HTR-8/SVneo (cell line): Measurements from ENCODE around the gene AFG3L2.

Experiments
- DNase-seq: peaks from one replicate; pipeline ENCODE4 v3.0.0; 2011; ENCODE audit warnings: low spot score, mixed read lengths; ENCODE audit not compliant: insufficient read length
- FAIRE-seq: peaks from 2 replicates; lab custom pipeline; 2011; peaks lifted over from hg19 to GRCh38; lab: Jason Lieb, UNC

Gene AFG3L2

DNA sequence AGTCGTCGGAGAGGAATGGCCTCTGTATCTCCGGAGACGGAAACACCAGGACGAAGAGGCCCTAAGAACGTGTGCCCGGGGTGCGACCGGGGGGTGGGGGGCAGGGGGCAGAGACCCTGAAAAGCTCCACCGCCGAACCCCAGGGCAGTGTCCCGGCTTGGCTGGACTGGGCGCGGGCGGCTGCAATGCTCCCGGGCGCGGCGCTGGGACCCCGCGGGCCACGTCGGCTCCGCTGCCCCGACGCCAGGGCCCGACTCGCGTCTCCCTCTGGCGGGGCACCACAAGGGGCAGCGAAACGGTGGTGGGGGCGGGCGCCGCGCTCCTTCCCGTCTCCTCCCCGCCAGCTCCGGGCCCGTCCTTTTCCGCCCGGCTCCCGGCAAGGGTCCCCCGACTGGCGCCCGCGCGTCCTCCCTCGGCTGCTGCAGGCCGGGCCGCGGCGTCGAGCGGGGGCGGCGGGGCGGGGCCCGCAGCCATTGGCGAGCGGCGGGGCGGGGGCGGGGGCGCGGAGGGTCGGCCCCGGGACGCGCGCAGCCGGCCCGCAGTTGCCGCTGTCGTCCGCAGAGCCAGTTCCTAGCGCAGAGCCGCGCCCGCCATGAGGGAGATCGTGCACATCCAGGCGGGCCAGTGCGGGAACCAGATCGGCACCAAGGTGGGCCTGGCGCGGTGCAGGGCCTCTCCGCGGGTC lies 69.2 kb downstream of the AFG3L2 start, which contains the start of gene TUBB6:
TSS of gene TUBB6 (plus strand) at position 541 of the 685 bp plus-strand sequence. CDS start at position 593, 52 bp downstream.
- DNase-seq (no peak), FAIRE-seq (no peak)

DNA sequence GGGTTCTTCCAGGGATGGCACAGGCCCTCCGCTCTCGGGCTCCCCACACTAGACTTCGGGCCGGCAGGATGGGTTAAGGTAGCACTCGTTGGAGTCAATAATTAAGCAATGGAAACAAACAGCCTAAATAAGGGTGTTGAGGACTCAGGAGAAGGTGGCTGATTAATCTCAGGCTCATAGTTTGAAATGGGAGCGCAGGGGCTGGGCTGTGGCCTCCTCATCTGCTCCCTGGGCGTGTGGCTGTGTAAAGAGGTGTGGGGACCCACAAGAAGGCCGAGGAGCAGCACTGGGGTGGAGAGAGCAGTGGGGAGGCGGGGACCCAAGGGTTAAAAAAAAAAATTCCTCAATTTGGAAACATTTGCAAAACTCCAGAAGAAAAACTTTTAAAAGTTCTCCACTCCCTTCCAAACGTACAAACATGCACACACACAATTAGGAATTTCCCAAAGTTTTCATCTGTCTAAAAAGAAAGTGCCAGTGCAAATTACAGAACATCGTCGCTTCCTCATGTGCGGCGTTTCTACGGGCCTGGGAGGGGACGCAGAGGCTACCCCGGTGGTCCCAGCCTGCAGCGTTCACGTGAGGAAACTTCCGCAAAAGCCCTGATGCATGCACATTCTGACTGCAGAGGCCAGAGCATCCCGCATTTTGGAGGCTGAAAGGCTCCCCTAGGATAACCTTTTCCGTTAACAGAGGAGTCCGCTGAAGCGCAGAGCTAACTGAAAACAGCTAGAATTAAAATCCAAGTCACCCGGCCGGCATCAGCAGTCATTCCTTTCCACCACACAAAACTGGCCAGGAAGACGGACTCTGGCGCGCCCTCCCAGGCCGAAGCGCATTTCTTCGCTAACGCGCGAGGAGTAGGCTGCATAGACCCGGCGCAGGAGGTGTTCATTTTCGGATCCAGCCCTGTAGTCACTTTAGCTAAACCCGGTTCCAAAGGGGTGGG lies 70.0 kb downstream of the AFG3L2 start:
- no peak for DNase-seq
- no peak for FAIRE-seq

DNA sequence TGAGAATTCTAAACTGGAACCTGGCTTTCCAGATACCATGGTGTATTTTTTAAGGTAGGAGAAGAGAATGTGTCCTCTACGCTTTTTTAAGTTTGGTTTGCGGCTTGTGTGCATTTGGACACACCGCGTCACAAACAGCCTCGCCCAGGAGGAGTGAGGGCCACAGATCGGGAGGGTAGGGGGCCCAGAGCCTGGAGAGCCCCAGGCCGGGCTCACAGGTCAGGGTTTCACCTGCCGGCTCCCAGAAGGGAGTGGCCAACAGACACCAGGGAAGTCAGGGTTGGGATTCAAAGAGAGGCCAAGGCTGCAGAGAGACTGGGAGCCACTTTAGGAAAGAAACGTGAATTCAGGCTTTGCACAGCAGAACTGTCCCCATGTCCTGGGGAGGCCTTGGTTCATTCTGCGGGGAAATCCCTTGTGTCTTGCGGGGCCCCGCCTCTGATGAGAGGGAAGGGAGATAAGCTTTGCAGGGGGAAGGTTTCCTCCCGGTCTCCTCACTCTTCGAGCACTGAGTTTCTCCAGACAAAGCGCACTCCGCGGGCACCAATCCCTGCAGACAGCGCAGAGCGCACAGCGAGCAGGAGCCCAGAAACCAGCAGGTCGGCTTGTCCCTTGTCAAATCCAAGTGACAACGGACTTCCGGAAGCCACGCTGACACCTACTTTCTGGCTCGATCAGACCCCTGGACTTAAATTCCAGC lies 70.9 kb downstream of the AFG3L2 start:
- no peak for DNase-seq
- FAIRE-seq = no peak

DNA sequence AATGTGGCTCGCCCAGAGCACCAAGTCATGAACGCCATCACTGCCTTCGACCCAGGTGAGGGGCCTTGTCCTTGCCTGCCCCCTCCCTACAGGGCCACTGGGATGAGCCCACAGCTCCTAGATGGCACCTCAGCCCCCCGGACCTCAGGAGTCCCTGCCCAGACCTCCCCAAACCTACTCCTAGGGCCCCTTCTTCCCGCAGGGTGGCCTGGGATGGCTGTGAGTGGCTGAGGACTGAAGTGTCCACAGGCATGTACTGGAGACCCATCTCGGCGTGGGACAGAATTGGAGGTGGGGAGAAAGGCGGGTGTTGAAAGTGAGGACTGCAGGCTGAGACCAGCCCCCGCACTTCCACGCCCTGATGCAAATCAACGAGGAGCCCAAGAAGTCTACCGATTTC lies 71.8 kb downstream of the AFG3L2 start:
- DNase-seq (no peak), FAIRE-seq (no peak)

DNA sequence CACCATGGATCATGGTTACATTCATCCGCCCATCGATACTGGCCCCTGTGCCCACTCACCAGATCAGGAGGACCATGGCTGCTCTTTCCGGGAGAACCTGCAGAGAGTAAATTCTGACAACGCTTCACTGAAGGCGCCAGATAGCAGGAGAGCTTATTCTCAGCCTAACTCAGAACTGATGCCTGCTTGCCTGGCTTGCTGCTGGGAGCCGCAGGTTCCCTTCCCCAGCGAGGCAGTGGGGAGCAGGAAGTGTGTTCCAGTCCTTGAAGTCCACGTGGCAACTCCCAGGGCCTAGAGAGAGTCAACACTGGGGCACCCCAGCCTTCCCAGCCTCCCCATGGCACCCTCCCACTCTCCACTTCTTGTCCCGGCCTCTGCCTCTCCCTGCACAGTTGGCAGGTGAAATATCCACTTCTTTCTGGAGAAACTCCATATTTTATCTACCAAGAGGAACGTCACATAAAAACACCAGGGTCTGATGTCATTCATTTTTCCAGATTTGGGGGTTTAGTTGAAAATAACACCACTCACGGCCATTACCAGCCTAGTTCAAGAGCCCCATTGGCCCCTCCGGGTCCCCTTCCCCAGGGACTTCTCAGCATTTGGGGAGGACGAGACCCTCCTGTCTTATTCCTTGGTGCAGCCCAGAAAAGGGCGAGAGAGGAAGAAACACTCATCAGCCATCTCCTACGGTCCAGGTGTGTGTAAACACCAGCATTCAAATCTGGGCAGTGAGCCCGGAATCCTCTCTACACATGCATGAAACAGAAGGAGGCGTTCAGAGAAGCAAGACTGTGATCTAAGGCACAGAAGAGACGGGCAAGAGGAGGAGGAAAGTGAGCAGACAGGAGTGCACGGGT lies 72.4 kb downstream of the AFG3L2 start:
- no peak for DNase-seq
- no peak for FAIRE-seq

DNA sequence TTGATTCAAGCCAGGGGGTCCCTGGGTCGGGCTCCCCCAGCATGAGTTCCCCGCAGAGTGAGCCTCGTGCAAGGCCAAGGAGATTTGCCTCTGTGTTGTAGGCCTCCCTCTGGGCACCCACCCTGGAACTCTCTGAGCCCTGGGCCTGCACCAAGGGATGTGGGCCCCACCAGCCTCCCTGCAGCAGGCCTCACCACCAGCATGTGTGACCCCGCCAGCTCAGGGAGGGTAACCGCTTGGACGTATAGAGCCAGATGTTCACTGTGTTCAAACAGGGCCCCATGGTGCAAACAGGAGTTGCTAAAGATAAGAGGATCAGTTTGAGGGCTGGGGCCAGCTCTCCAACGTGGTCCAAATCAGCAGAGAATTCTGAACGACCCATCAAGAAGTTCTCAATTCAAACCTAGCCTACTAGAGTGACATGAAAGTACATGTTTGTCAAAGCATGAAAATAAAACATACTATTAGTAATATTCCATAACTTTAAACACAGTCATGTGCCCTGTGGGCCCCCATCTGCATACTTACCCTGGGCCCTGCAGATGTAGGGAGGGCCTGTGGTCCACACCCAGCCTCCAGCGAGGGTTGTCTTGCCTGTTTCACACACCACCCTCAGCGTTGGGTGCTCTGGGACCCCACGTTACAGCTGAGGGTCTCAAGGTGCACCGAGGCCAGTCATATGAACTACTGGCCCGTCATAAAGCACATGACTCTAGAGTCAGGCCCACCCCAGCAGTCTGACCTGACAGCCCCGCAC lies 74.5 kb downstream of the AFG3L2 start:
- no peak for FAIRE-seq

DNA sequence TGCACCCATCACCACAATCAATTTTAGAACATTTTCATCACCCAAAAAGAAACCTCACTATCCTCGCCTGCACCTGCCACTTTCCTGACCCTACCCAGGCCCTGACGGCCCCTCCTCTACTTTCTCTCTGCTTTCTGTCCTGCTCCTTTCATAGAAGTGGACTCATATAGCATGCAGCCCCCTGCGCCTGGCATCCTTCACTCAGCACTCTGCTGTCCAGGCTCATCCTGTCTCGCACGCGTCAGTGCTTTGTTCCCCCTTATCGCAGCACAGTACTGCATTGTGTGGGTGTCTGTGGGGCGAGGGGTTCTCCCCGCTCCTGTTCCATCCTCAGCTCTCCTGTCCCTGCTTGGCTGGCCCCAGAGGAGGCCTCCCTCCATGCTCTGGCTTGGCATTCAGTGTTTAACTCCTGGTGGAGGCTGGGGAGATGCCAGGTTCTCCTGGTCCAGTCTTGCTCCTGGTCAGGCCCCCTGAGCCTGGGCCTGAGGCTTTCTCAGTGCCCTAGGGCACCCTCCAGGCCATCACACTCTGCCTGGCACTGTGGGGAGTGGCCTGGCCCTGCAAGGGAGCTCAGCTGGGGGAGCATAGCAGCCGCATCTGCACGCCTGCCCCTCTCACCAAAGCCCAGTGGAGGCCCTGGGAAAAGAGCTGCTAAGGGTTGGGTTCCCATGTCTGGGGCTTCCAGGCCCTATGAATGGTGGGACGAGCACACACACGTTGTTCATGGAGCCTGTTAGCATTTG lies 75.6 kb downstream of the AFG3L2 start:
- no peak for DNase-seq
- FAIRE-seq = no peak

More for the DNA sequence above, 74.5 kb downstream of the AFG3L2 start:
- no peak for DNase-seq

DNA sequence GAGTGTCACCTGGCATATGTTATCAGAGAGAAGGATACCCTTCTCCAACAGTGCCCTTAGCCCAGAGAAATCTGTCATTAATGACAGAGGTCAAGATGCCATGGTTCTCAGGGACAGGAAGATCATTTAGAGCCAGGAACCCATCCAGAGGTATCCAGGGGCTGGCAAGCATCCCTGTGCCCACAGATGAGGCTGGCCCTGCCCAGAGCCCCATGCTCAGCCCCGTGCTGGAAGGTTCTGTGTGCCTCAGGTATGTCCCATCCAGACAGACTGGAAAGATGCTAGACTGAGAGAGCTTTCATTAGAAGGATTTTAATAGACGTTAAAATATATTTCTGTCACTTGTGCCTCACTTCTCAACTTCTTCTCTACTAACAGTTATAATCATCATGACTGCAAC lies 77.2 kb downstream of the AFG3L2 start:
- FAIRE-seq = no peak

DNA sequence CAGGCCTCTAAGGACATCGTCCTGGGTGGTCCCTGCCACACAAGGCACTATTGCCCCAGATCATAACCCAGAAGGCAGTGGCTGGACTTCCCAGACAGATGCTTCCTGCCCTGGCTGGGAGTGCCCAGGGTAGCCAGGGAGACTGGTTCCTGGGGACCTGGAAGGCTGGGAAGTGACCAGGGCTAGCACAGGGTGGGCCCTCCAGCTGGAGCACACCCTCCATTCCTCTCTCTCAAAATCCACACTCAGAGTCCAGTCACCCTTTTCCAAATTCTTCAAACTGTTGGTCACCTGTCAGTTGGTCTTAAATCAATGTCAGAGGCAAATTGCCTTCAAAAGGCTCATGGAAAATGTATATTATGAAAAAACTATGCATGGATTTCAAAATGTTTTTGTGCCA lies 80.6 kb downstream of the AFG3L2 start:
- peak; percentile 26 for DNase-seq
- FAIRE-seq = no peak

More for the DNA sequence above, 77.2 kb downstream of the AFG3L2 start:
- DNase-seq = no peak

DNA sequence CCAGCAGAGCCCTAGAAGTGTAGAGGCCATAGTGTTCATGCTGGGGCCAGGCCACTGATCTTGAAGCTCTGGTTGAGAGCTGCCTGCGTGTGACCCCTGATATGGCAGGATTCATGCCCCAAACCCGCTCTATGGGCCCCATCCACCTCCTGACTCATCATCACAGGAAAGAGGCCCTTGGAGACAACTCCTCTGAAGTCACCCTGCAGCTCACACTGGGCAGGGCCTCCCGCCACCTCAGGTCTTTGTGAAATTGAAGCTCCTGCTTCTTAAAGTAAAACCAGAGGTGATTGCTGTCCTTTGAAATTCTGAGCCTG lies 81.0 kb downstream of the AFG3L2 start:
- FAIRE-seq (peak; percentile 20), DNase-seq (peak; percentile 45)

DNA sequence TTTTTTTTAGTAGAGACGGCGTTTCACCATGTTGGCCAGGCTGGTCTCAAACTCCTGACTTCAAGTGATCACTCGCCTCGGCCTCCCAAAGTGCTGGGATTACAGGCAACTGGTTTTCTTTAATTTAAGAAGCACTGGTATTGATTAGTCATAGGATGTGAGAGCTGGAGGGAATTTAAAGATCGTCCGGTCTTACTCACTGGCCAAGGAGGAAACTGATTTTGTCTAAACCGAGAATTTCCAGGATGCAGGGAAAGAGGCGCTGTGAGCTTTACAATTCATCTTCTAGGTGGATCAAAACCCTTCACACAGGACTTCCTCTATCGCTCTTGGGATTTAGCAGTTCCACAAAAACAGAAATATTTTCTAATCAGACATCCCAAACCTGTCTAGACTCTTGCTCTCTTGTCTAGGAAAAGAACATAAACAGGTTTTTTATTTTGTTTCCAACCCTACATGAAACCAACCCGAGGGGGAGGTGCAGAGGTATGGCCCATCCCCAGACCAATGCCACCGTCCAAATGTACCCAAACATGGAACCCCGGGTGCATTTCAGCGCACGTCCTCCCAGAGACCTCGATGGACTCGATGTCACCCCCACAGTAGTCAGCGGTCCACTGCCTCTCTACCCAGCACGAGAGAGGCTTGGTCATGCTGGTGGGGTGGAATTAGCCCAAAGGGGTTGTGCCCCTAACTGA lies 81.5 kb downstream of the AFG3L2 start:
- FAIRE-seq = no peak
- DNase-seq = peak; percentile 31

DNA sequence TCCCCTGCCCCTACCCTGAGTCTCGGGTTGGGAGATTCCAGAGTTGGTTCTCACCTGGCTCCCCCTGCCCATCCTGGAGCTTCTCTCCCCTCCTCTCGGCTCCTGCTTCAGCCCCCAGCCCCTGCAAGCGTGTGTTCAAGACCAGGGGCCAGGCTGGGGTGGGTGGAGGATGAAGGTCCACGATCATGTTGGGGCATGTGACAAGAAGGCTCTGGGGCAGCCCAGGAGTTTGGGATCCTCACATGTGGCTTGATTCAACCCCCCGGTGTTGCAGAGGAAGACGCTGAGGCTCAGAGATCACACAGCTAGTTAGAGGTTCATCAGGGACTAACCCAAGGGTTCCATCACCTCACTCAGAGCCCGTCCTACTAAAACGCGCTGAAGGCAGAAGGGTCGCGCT lies 83.2 kb downstream of the AFG3L2 start:
- DNase-seq (no peak), FAIRE-seq (no peak)

DNA sequence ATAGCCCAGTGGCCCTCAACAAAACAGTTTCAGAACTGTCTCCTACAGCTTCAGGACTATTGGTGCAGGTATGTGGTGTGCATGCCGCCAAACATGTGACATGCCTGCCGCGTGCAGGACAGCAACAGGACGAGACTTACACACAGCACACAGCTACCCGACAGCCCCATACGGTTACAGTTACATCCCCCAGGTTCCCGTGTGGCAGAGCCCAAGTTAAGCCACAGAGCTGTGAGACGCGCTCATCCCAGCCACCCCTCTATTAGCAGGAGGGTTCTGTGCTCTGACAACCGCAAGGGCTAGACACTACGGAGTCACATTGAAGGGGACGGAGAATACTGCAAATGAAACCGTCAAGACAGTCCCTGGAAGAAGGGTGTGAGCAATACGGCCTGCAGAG lies 85.3 kb downstream of the AFG3L2 start:
- peak; percentile 33 for FAIRE-seq
- DNase-seq = no peak

DNA sequence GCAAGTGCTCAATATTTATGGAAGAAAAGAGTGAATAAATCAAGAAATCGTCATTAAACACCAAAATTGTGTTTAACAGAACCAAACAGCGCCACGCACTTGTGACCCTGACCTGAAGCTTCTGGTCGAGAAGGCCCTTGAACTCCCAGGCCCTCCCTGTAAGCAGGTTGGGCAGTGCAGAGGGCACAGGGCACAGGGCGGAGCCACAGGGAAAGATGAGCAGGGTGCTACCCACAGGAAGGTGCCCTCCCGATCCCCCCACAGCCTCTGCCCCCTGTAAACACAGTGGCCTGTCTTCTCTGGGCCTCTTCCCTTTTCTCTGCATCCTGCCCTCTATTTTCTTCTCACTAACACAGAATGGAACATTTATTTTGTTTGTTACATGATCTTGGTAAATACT lies 85.9 kb downstream of the AFG3L2 start:
- FAIRE-seq (no peak), DNase-seq (no peak)

DNA sequence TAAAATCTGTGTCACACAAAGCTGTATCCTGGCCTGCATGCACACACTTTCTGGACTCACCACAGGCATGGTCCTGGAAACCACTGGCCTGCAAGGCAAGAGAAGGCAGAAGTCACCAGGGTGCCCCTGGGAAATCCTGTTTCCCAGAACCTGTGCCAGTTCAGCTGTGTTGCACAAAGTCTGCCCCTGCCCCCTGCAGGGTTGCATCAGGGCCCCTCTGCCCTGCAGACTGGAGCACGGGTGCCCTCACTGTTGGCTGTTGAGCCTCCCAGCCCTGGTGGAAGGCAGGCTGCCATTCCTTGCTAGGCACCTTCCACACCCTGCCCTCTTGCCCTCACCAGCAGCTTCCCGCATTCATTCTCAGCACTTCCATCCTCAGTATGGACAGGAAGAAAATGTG lies 86.9 kb downstream of the AFG3L2 start:
- no peak for DNase-seq
- no peak for FAIRE-seq

DNA sequence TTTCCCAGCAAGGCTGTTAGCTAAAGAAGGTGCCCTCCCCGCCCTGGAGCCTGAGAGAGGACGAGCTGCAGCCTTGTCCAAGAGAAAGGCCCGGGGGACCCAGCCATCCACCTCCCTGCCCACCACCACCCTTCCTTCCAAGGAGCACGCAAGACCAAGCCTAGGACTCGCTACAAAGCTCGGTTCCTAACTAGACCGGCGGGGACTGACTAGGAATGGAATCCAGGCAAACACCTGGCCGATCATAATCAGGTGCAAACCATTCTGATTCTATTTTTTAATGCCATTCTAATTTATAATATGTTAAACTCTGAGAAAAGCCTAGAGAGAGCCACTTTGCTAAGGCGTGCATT lies 88.6 kb downstream of the AFG3L2 start:
- FAIRE-seq = no peak
- no peak for DNase-seq

DNA sequence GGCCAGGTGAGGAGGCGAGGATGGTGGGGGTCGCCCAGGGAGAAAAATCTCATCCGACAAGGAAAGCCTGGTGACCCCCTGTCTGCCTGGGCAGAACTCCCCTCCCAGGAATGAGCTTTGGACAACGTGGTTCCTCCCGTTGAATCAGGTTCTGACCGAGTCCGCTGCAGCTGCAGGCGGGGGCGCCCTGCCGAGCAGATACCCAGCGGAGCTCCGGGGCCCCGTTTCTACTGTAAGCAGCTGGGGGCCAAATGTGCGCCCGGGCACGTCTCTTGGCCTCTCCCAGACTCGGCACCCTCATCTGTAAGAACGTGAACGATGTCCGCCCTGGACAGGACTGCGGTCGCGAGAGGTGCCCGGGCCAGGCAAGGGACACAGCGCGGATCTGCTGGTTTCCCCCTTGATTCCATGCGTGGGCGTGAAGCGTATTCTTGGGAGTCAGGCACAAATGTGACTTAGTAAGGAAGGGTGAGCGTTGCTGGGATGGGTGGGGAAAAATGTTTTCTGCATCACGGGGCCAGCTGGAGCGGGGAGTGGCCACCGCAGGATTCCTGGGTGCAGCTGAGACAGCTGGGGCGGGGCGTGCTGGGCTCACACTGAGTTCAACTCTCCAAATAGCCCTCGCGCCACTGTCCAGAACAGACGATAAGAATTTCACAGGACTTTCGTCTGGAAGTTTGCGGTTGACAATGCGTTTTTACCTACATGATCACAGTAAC lies 89.2 kb downstream of the AFG3L2 start:
- DNase-seq = peak; percentile 84

More for the DNA sequence above, 89.2 kb downstream of the AFG3L2 start:
- peak; percentile 58 for FAIRE-seq
